ENCODE measurements around the gene SCD5. TPM values are rescaled to one million over a fixed set of nuclear protein-coding genes. Genes with fewer than 3 reads are reported as not detected.

The SCD5 gene
- total RNA-seq, 1 donor from 2014 or later = 4.7 TPM

GRCh38 chr4:82773057-82773456 is 25.5 kb downstream of the SCD5 start:
- DNase-seq (ENCODE audit: low spot score) = no peak

GRCh38 chr4:82770607-82771006 is 28.0 kb downstream of the SCD5 start:
- no peak for DNase-seq (ENCODE audit: low spot score)

DNA sequence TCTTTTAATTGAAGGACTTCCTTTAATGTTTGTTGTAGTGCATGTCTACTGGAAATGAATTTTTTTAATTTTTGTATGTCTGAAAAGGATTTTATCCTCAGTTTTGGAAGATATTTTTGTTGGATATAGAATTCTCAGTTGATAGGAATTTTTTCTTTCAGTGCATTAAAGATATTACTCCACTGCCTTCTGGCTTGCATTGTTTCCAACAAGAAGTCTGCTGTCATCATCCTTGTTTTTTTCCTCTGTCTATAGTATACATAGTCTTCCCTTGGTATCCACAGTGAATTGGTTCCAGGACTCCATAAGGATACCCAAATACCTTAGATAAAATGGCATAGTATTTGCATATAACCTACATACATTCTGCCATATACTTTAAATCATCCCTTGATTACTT is 33.5 kb downstream of the SCD5 start:
- no peak for DNase-seq (ENCODE audit: low spot score)

DNA sequence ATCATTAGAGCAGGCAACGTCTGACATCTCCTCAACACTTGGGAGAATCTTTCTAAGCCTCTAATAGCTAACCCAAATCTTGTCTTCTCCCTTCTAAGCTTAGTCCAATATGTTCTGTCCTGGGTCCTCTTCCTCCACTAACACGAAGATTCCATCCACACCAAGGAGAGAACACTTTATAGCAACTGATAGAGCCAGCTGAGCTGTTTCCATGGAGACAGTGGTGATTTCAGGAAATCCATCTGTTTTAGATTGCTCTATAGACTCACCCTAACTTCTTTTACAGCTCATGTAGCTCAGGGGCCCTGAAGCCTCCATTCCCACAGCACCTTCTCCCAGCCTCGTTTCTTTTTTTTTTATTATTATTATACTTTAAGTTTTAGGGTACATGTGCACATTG is 37.4 kb downstream of the SCD5 start:
- no peak for DNase-seq (ENCODE audit: low spot score)

DNA sequence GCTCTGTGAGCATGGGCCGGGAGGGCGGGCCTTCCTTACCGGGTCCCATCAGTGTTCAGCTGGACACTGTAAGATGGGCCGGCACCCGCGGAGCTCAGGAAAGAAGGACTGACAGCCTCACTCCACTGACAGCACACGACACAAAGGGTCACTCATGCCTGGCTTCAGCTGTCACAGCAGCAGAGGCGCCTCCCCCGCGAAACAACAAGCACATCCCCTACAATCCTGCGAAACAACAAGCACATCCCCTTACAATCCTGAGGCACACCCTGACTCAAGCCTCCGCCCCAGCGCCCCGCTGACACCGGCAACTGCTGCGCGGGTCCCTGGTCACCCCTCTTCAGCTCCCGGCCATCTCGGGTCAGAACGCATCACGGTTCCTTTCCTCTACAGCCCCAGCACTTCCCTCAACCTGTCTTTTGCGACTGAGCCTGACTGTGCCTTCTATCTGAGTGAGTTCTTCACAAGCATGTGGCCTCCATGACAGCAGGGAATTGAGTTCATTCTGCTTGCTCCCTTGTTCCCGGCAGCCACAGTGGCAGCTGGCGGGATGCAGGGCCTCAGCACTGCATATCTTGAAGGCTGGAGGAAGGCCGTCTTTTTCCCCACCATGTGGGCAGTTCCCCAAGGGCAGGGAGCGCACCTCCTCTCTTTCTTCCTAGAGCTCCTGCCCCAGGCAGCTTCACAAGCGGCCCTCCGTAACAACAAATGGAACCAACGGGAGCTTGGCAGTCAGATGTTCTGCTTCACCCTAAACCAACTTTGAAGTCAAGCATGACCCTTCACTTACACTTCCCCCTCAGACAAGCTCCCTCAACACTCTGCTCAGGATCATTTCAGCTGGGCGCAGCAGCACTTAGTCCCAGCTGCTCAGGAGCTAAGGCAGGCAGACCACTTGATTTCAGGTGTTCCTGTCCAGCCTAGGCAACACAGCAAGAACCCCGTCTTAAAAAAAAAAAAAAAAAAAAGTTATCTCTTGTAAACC is 39.6 kb downstream of the SCD5 start:
- DNase-seq (ENCODE audit: low spot score) = no peak

GRCh38 chr4:82756061-82756460 is 42.5 kb downstream of the SCD5 start:
- DNase-seq (ENCODE audit: low spot score) = no peak

- no peak for DNase-seq (ENCODE audit: low spot score)
Measured at GRCh38 chr4:82755650-82756049, 42.9 kb downstream of the SCD5 start.

- no peak for DNase-seq (ENCODE audit: low spot score)
Measured at GRCh38 chr4:82754513-82755165, 44.0 kb downstream of the SCD5 start.

- DNase-seq (ENCODE audit: low spot score) = no peak
Measured at GRCh38 chr4:82753725-82754410, 44.7 kb downstream of the SCD5 start.

- no peak for DNase-seq (ENCODE audit: low spot score)
Measured at GRCh38 chr4:82753238-82753637, 45.4 kb downstream of the SCD5 start.

DNA sequence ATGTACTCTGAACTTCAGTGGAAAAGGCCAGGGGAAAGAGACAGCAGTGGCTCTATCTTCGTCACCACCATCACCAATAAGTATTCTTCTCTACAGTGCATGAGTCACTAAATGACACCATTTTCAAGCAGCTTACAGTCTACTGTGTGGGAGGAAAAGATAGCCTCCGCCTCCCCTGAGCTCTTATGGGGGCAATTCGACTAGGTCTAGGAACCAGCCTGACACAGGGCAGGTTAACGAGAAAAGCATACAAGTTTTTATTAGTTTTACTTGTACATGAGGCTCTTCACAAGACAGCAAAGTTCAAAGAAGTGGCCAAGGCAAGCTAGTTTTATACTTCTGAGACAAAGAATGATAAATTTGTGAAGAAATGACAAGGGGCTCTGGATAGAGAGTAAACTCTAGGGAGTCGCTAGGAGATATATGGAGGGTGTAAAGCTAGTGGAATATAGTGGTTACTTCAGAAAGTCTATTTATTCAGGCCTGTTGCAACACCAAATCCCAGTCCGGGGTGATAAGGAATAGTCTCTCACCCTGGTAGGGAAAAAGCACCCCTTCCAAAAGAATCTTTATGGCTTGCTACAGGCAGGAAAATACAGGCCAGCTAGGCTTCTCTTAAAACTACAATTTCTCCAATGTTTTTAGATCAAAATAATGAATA is 49.7 kb downstream of the SCD5 start:
- no peak for DNase-seq (ENCODE audit: low spot score)

GRCh38 chr4:82747686-82748575 is 50.7 kb downstream of the SCD5 start:
- DNase-seq (ENCODE audit: low spot score) = no peak

GRCh38 chr4:82746705-82747574 is 51.7 kb downstream of the SCD5 start:
- DNase-seq (ENCODE audit: low spot score) = no peak

- DNase-seq (ENCODE audit: low spot score) = no peak
Measured at GRCh38 chr4:82745173-82745842, 53.3 kb downstream of the SCD5 start.

- DNase-seq (ENCODE audit: low spot score) = no peak
Measured at GRCh38 chr4:82744284-82744968, 54.2 kb downstream of the SCD5 start.

- no peak for DNase-seq (ENCODE audit: low spot score)
Measured at GRCh38 chr4:82741188-82741587, 57.4 kb downstream of the SCD5 start.

DNA sequence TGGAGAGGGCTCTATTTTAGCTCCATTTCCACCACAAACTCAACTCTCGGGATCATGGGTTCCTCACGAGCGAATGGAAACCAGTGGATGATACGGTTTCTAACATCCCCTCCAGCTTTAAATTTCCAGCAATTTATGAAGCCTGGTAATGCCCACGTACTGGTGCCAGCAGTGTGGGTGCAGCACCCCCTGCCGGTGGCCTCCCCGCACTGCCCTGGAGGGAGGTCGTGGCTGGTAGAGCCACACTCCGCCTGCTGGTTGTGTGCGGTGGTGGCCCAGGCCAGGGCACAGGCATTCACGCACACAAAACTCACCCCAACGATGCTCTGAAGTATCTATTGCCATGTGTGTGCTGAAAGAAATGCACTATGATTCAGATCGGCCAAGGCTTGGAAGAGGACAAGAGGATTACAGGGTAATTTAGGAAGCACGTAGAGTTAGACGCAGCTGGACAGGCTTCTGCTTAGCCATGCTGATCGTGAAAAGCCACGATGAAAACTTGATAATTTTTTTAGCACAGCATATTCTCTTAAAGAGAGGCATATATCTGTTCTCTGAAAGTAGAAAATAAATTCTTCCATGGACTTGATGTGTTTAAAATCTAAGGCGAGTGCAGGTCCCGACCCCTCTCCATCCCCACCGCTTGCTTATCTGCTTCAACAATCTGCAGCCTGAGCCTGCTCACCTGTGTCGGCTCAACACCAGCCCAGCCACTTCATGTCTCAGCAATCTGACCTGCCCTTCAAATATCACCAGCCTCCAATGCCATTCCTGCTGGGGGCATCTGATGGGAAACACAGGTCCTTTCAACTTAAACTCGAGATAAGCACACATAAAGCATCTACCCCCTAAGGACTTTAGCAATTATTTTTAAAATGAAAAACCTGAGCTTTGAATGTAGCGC is 59.1 kb downstream of the SCD5 start:
- no peak for DNase-seq (ENCODE audit: low spot score)
